DOHH2 (cell line): Measurements from ENCODE around the gene PRLH.
A peak's percentile ranks its signal among the peaks of the same experiment; 100 is the strongest.

Source experiments
- H3F3A ChIP-seq: fragments of 200-600 bp; sonication (generic), shearing (Covaris generic); 2 replicates; pipeline ENCODE4 v1.6.0; 2016; ENCODE audit warnings: antibody characterized with exemption, mild to moderate bottlenecking; ENCODE audit not compliant: control insufficient read depth, insufficient read depth
- H3K27ac ChIP-seq: fragments of 200-600 bp; sonication (generic); 2 replicates; pipeline ENCODE4 v1.5.1; 2014; ENCODE audit warnings: low read depth, mild to moderate bottlenecking, low read length, moderate library complexity
- H3K27me3 ChIP-seq: fragments of 200-600 bp; sonication (generic); 2 replicates; pipeline ENCODE4 v1.6.1; 2014; ENCODE audit warnings: mild to moderate bottlenecking, low read length, mixed read lengths; ENCODE audit not compliant: control insufficient read depth
- H3K36me3 ChIP-seq: fragments of 200-600 bp; sonication (generic); 2 replicates; pipeline ENCODE4 v1.6.1; 2014; ENCODE audit warnings: mild to moderate bottlenecking, low read length, moderate library complexity, mixed read lengths; ENCODE audit not compliant: control insufficient read depth
- H3K4me1 ChIP-seq: fragments of 200-600 bp; sonication (generic); 2 replicates; pipeline ENCODE4 v1.6.1; 2014; ENCODE audit warnings: mild to moderate bottlenecking, low read length, mixed read lengths; ENCODE audit not compliant: control insufficient read depth
- H3K4me2 ChIP-seq: fragments of 200-600 bp; sonication (generic); 2 replicates; pipeline ENCODE4 v1.6.0; 2014; ENCODE audit warnings: mild to moderate bottlenecking, low read length, moderate library complexity
- H3K4me3 ChIP-seq: fragments of 200-600 bp; sonication (generic); 2 replicates; pipeline ENCODE4 v1.5.1; 2014; ENCODE audit warnings: mild to moderate bottlenecking, low read length, mixed read lengths
- H3K79me2 ChIP-seq: fragments of 200-600 bp; sonication (generic); 2 replicates; pipeline ENCODE4 v1.6.1; 2014; ENCODE audit warnings: mild to moderate bottlenecking, low read length, mixed read lengths; ENCODE audit not compliant: control insufficient read depth
- H3K9me2 ChIP-seq: fragments of 200-600 bp; sonication (generic); replicated peaks from 2 replicates; pipeline ENCODE4 v1.6.1; 2014; ENCODE audit warnings: mild to moderate bottlenecking, low read length, mixed read lengths; ENCODE audit not compliant: control insufficient read depth
- H3K9me3 ChIP-seq: fragments of 200-600 bp; sonication (generic); 2 replicates; pipeline ENCODE4 v1.6.1; 2014; ENCODE audit warnings: antibody characterized with exemption, low read length, mixed read lengths; ENCODE audit not compliant: control insufficient read depth, insufficient read depth
- H4K20me1 ChIP-seq: fragments of 200-600 bp; sonication (generic); 2 replicates; pipeline ENCODE4 v1.6.0; 2014; ENCODE audit warnings: low read depth, mild to moderate bottlenecking, antibody characterized with exemption, low read length, moderate library complexity; ENCODE audit not compliant: control insufficient read depth, insufficient read depth
- CTCF ChIP-seq: fragments of 200-600 bp; sonication (generic); IDR thresholded peaks from one replicate; pipeline ENCODE4 v1.5.1; 2014; ENCODE audit warnings: antibody characterized with exemption, mild to moderate bottlenecking, low read depth, low read length; ENCODE audit not compliant: poor library complexity, severe bottlenecking
- EZH2phosphoT487 ChIP-seq: fragments of 200-600 bp; sonication (generic); IDR thresholded peaks from 2 replicates; pipeline ENCODE4 v1.6.1; 2017; ENCODE audit warnings: borderline replicate concordance, mild to moderate bottlenecking, antibody characterized with exemption, low read length, moderate library complexity, mixed read lengths

Gene PRLH

DNA sequence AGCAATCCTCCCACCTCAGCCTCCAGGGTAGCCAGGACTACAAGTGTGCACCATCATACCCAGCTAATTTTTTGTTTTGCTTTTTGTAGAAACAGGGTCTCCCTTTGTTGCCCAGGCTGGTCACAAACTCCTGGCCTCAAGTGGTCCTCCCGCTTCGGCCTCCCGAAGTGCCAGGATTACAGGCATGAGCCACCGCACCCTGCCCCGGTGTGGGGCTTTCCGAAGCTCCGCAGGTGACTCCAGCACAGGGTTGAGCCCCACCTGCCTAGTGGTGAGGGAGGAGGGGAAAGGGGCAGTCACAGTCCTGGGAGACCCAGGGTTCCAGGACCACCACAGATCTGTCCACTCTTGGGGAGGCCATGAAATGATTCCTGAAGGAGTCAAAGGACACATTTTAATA, 5.2 kb downstream of the PRLH start:
- 0 out of 2 replicates have a peak, but pooled peaks cover 3% of the 10 kb centered on the region for H3K27me3 ChIP-seq
- no peak overlapping the region for H3K4me2 ChIP-seq
- H3K36me3 ChIP-seq = no peaks in the 10 kb centered on the region
- H3K79me2 ChIP-seq = no peaks in the 10 kb centered on the region
- H4K20me1 ChIP-seq = no peaks in the 10 kb centered on the region
- H3K9me3 ChIP-seq = no peaks in the 10 kb centered on the region
- no peaks in the 10 kb centered on the region for H3F3A ChIP-seq
- TF ChIP-seq EZH2phosphoT487 (no peak), CTCF (no peak)
- H3K27ac ChIP-seq = no peak overlapping the region
- no peaks in the 10 kb centered on the region for H3K9me2 ChIP-seq
- H3K4me1 ChIP-seq = no peaks in the 10 kb centered on the region
- H3K4me3 ChIP-seq = no peak overlapping the region

DNA sequence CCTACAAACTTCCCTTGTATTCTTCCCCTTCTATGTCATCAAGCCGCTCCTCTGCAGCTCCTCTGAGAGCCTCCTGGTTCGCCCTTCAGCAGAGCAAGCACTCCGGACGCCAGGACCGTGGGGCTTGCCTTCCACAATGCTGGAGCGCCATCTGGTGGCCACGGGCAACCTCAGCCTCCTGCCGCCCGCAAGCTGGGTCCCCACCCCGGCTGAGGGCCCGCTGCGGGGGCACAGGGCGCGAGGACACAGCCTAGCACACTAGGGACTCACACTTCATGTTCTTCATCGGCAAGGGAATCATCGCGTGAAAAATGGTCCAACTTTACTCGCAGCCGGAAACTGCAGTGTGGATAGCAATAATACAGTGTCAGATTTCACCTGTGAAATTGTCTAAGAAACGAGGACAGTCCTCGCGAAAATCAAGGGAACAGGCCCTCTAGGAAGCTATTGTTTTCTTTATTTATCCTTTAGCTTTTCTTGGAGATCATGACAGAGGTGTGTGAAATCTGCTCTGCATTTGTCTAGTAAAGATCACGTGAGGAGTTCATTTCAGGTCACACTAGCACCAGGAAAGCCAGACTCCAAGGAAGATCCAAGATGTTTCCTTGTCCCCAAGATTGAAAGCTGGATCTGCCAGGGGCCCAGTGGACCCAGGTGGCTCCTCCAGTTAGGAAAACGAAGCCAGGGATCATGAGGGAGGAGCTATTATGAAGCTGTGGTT, 5.8 kb downstream of the PRLH start:
- H3K36me3 ChIP-seq = no peaks in the 10 kb centered on the region
- H3K79me2 ChIP-seq = no peaks in the 10 kb centered on the region
- no peaks in the 10 kb centered on the region for H3K9me3 ChIP-seq
- H3K27me3 ChIP-seq = peaks cover 3% of the 10 kb centered on the region; the same call in 1 of the 2 replicates
- no peak overlapping the region for H3K4me3 ChIP-seq
- H4K20me1 ChIP-seq = no peaks in the 10 kb centered on the region
- no peaks in the 10 kb centered on the region for H3F3A ChIP-seq
- peak; percentile 96 for TF ChIP-seq CTCF
- TF ChIP-seq EZH2phosphoT487 = no peak
- no peaks in the 10 kb centered on the region for H3K9me2 ChIP-seq
- no peak overlapping the region for H3K27ac ChIP-seq
- H3K4me1 ChIP-seq = no peaks in the 10 kb centered on the region
- no peak overlapping the region for H3K4me2 ChIP-seq

DNA sequence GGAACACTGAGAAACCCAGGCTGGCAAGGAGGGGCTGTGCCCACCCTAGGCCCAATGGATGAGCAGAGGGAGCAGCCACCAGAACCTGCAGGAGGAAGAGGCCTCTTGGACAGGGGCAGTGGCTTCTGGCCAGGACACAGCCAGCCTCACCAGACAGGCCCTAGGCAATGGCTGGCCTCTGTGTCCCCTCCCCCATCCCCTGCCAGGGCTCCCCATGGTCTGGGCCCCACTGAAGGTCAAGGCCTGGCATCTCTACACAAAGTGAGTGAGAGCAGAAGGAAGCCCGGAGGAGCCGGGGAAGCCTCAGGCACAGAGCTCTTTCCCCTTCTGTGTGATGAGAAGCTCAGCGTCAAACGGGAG, 6.3 kb downstream of the PRLH start:
- no peaks in the 10 kb centered on the region for H3K9me3 ChIP-seq
- no peak for TF ChIP-seq CTCF
- TF ChIP-seq EZH2phosphoT487 = no peak
- peaks cover 3% of the 10 kb centered on the region; the same call in 1 of the 2 replicates for H3K27me3 ChIP-seq
- no peaks in the 10 kb centered on the region for H3K36me3 ChIP-seq
- no peaks in the 10 kb centered on the region for H3K79me2 ChIP-seq
- H4K20me1 ChIP-seq = no peaks in the 10 kb centered on the region
- H3K4me3 ChIP-seq = no peak overlapping the region
- no peak overlapping the region for H3K27ac ChIP-seq
- H3K9me2 ChIP-seq = no peaks in the 10 kb centered on the region
- H3K4me2 ChIP-seq = no peak overlapping the region
- H3K4me1 ChIP-seq = no peaks in the 10 kb centered on the region
- no peaks in the 10 kb centered on the region for H3F3A ChIP-seq
